Stimulated activated CD4-positive, alpha-beta T cell treated with anti-CD3 and anti-CD28 coated beads, Interleukin-1b, Interleukin-23, amount 100 ng/mL, for 48 hours (primary cell): ENCODE results near the gene FGF5.
"Not testable (repeated sequence)": the region's sequence is repeated elsewhere in the genome, so short reads cannot be mapped to it uniquely, and the experiment has no call there.

ENCODE experiments used
- DNase-seq: peaks from one replicate; pipeline ENCODE4 v3.0.0-alpha.2; 2020

Gene FGF5

DNA sequence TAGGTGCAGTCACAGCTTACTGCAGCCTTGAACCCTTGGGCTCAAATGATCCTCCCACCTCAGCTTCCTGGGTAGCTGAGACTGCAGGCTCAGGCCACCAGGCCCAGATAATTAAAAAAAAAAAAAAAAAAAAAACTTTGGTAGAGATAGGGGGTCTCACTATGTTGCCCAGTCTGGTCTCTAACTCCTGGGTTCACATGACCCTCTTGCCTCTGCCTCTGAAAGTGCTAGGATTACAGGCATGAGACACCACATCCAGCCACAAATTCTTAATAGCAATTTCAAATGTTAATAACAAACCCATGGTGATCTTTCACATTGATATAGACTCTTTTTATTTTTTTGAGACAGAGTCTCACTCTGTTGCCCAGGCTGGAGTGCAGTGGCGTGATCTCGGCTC is 12.3 kb upstream of the FGF5 start:
- no peak for DNase-seq

DNA sequence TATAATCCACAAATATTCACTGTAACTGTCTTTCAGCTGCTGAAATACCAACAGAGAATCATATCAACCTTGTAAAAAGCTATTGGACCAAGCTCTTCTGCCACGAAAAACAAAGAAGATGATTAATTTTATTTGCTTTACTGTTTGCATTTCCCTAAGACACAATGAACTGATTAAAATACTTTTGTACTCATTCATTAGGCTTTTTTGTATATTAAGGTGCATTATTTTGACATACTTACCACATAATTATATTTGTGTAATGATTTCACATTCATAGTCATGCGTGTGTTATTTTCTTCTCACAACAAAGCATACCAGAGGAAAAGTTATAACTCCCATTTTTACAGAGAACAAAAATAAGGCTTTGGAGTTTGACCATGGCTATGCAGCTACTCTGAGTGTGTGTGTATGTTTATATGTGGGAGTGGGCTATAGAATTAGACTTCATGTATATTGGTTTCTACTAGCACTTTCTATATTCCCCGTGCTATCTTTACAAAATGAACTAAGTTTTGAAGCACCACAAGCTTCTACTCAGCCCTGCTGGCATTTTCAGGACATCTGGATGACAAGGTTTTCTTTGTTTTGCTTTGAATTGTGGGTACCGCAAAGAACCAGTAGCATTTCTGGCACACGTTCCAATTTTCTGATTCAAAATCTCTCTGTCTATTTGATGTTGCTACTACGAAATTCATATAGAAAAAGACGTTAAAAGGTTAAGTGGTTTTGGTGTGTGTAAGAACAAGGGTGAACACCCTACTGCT is 11.0 kb upstream of the FGF5 start:
- no peak for DNase-seq

DNA sequence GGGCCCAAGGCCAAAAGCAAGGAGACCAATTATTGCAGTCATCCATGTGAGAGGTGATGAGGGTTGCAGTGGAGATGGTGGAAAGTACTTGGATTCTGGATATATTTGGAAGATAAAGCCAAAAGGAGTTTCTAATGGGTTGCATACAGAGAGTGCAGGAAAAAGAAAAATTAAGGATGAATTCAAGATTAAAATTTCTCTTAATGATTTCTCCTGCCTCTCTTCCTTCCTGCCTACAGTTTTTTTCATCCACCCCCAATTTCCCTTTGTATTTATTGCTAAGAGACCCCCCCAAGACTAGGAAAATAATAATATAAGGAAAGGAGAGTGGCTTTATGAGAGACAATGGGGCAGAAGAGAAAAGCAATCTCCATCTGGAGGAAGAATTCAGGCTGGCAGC is 8.6 kb upstream of the FGF5 start:
- DNase-seq = no peak

DNA sequence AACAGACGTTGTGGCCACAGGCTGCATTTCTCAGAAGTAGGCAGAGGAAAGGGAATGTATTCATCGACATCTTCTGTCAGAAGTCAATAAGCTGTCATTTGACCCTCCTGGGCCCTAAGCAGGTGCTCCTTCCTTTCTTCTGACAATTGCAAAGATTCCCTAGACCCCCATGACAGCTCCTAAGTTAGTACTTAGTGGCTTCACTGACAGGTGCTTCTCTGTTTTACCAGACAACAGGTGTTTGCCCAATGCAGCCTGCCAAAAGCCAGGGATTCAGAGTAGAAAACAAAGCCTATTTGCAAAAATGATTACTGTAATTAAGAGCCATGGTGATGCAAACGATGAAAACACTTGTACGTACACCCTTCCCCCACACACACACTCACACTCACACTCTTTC is 7.5 kb upstream of the FGF5 start:
- no peak for DNase-seq

GRCh38 chr4:80259817-80260216 is 6.6 kb upstream of the FGF5 start:
- no peak for DNase-seq

GRCh38 chr4:80261989-80262600 is 4.4 kb upstream of the FGF5 start:
- DNase-seq = no peak

DNA sequence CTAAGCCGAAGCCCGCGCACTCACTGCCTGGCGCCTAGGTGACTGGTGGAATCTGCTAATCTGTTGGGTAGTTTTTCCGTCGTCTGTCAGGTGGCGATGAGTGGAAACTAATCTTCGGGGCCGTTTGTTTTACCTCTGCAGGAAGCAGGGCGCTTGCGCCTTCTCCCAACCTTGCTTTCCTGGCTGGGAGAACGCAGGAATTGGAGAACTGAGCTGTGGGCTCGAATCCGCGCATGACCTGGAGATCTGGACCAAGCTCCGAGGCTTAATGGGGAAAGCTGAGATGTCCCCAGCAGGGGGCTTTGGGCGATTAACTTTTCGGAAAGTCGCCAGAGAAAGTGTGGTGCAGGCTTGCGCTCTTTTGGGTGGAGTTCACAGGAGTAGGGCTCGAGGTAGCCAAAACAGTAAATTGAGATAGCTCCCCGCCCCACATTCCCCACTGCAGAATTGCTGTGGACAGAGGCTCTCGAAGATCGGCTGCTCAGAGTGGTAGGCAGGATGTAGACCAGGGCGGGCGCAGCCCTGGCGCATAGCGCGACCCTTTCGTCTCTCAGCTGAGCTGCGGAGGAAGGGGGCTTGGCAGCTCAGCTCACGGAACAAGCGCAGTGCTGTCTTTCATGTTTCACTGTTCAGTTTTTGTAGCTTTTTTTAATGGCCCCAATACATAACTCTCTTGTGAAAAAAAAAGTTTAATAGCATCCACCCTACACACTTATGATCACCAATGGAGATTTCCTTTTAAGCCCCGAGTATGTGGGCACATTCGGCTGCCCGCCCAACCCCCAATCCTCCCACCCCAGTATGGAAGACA is 2.7 kb upstream of the FGF5 start:
- DNase-seq = no peak

GRCh38 chr4:80264352-80264647 is 2.2 kb upstream of the FGF5 start:
- no peak for DNase-seq

GRCh38 chr4:80264825-80265224 is 1.6 kb upstream of the FGF5 start:
- no peak for DNase-seq

DNA sequence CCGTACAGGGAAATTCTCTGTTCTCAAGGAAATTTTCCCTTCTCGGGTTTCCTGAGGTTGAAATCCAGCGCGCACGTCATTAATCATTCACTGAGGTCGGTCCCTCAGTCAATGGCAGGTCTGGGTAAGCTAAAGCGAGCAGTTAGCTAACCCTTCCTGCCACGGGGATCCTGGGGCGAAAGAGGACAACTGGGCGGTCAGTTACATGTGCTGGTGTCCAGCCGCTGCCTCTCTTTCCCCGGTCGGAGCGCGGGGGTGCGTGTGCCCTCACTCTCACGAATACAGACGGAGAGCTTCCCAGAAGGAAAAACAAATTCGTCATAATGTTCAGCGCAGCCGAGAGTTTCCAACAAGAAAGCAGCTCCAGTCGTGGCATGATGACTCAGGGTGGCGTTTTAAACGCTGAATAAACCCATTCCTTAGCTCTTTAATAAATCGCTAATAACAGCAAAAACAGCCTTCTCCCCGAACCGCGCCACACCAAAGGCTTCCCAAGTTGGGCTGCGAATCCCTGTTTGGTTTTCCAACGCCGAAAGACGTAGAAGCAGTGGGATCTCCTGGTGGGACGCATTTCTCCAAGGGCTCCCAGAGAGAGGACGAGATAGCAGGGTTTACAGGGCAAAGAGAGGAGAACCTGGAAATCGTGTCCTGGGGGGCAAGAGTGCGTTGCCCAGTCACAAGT is 752 bp upstream of the FGF5 start:
- no peak for DNase-seq

- DNase-seq = no peak
These were observed 477 bp downstream of the FGF5 start for GRCh38 chr4:80266902-80267380.

DNA sequence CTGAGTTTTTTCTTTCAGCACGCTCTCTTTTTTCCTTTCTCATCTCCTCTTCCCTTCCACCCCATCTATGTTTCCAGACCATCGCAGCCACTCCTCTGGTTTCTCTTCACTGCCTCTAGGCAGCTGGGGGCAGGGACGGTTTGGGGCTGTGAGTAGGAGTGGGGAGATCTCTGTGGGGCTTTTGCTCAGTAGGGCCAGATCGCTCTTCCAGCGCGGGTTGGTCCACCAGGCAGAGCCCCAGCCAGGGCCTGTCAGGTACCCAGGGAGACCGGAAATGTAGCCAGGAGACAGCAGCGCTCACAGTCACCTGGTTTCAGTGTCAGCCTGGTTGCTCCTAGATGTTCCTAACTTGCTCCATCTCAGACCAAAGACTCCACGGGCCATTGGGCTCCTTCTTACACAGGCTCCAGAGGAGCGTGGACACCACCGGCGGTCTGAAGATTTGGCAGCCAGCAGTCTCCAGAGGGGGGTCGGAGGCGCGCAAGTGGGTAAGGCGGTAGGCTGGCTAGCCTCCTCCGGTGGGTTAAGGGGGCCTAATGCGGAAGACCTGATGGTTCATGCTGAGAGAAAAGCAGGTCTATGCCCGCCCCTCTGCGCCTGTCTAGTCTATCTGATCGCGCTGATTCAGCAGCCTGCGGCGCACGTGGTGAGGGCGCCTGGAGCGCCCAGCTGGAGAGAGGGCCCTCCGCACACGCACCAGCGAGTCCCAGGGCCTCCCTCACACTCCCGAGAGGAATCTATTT is 1.8 kb downstream of the FGF5 start:
- no peak for DNase-seq

- no peak for DNase-seq
These were observed 2.5 kb downstream of the FGF5 start for GRCh38 chr4:80268936-80269335.

DNA sequence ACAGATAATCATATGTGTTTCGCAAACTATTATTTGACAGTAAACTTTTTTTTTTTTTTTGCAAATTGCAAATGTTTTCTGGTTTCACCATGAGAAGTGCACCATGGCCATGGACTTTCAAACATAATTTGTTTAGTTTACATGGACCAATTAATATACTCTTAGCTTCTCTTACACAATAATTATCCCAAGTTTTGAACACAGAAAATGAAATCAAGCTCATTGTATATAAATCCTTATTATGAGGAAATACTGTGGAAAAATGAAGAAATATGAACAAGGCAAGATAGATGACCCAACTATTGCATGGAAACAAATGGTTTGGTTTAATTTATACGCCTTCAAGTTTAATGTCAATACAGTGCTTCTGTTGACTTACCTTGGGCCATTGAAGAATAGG is 3.9 kb downstream of the FGF5 start:
- no peak for DNase-seq

GRCh38 chr4:80270868-80271267 is 4.4 kb downstream of the FGF5 start:
- no peak for DNase-seq

DNA sequence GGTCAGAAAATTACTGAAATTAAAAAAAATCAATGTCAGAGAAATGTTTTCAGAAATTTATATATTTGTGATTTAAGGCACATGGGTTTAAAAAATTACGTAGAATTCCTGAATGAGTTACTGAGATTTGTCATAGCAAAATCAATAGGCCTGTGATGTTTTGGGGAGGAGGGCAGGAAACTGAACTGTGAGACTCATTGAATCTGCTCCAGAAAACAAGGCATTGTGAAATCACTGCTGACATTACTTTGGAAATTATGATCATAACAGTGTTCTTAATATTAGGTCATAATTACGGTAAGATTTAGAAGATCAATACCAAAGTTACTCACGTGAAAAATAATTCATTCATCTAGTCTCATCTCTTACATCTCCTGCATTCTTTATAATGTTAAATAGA is 5.3 kb downstream of the FGF5 start:
- no peak for DNase-seq

- no peak for DNase-seq
These were observed 10.5 kb downstream of the FGF5 start for GRCh38 chr4:80276931-80277330.

DNA sequence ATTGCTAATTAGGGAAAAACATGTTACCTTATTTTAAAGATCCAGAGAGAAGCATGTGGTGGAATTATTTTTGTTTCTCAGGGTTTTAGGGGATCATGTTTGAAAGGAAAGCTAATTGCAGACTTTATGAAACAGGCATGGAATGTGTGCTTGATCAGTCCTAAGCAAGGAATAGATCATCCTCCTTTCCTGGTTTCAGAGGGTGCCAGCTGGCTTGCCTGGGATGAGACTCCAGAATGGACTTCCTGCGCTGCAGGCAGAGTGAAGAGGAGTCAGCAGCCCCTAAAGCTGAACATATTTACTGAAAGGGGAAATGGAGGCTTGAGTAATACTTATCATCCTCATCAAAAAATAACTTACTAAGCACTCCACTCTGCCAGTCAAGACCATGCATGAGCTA is 13.3 kb downstream of the FGF5 start:
- DNase-seq = no peak

GRCh38 chr4:80286451-80286850 is 20.0 kb downstream of the FGF5 start:
- no peak for DNase-seq

GRCh38 chr4:80290665-80291064 is 24.2 kb downstream of the FGF5 start:
- DNase-seq = not testable (repeated sequence)

DNA sequence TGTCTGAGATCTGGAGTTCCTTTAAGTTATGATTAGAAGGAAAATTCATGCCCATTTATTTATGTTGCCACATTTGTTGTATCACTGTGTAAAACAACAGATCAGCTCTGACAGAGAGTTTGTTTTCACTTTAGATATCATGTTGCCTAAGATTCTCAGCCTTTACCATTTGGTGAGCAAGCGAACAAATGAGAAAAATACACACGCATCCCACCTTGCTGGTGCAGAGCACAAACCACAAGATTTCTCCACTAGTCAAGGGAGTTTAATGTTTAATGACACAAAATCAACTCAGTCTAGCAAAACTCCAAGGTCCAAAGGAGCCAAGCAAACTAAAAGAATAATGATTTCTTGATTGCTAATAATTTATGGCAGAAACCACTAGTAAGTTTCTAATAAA is 27.7 kb downstream of the FGF5 start:
- no peak for DNase-seq

DNA sequence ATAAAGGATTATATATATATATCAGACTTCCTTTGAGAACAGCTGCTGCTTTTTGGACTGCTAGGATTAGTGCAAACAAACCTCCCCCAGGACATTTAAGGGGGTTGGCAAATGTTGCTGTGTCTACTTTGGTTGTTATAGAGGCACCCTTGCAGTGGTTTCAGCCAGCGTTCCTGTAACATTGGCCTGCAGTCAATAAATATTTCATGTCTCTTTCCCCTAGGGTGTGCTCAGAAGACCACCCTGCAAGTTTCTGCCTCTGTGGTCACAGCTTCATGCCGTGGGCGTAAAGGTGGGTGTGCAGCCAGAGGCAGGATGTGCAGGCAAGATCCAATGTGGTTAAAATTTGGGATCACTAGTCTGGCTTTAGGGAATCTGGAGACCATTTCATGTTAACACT is 28.9 kb downstream of the FGF5 start:
- no peak for DNase-seq

GRCh38 chr4:80295826-80296225 is 29.4 kb downstream of the FGF5 start:
- DNase-seq = no peak
